A673 (cell line): ENCODE measurements around the gene OR13C8.

Experiments used
- CTCF ChIP-seq: fragments of 300-800, 200-600 bp; sonication (generic); conservative IDR thresholded peaks from 2 replicates; pipeline ENCODE4 v1.5.1; 2017; ENCODE audit warnings: low read depth, mild to moderate bottlenecking, antibody characterized with exemption, low read length, moderate library complexity, mixed read lengths
- EZH2 ChIP-seq: fragments of 200-600 bp; sonication (generic); IDR thresholded peaks from 2 replicates; pipeline ENCODE4 v1.6.1; 2017; ENCODE audit warnings: borderline replicate concordance, low read depth, mild to moderate bottlenecking, mixed read lengths, antibody characterized with exemption, low read length; ENCODE audit not compliant: poor library complexity, severe bottlenecking

- no peak for TF ChIP-seq CTCF
- TF ChIP-seq EZH2 = no peak
Measured at GRCh38 chr9:104580562-104580961, 11.6 kb downstream of the OR13C8 start.
